GM19025 (cell line): ENCODE data around the gene CLOCK.
A peak's percentile ranks its signal among the peaks of the same experiment; 100 is the strongest.

ENCODE experiments used
- ATAC-seq: cut with Tn5 transposase; IDR thresholded peaks from one replicate; pipeline ENCODE4 v1.9.1; 2021; ENCODE audit warnings: mild to moderate bottlenecking, low read depth, moderate library complexity; ENCODE audit not compliant: unreplicated experiment

CLOCK gene

DNA sequence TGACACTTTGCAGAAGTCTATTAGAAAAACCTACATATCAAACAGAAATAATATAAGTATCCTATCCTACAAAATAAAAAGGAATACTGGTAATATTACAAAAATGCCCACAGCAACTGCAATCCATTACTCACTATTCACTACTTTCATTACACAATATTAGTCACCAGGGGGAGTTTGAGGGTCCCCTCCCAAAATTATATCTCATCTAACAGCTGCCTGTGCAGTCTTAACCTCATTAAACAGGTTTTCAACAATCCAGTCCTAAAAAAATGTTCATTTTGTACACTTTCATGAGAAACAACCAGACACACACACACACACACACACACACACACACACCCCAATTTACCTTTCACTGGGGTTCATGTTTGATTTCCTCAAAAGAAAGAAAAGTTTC is 2.9 kb downstream of the CLOCK start:
- no peak for ATAC-seq

DNA sequence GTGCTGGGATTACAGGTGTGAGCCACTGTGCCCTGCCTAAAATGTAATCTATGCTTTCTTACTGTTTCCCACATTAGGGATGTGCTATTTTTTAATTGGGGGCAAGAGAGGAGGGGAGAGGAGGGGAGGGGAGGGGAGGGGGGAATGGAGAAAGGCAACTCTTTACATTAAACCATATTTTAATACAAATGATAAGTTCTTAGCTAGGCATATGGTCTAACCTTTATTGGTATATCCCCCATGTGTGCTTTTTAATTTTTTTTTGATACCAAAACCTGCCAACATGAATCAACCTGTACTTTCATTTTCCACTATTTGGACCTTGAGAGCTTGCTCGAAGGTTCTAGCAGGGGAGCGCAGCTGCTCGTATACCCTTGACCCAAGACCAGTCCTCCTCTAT is 6.4 kb downstream of the CLOCK start:
- ATAC-seq = no peak

DNA sequence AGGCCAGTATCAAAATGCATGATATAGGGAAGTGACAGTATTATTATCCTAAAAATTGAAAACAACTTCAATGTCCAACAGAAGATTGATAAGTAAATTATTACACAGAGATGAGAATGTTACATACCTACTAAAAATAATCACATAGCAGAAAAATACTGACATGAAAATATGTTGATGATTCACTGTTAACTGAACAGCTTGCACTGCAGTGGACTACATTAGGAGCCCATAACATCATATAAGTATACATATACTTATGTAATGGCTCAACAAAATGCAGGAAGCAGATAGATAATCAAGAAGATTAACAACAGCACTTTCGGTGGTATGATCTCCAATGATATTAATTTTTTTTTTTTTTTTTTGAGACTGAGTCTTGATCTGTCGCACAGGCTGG is 7.1 kb downstream of the CLOCK start:
- ATAC-seq = no peak

DNA sequence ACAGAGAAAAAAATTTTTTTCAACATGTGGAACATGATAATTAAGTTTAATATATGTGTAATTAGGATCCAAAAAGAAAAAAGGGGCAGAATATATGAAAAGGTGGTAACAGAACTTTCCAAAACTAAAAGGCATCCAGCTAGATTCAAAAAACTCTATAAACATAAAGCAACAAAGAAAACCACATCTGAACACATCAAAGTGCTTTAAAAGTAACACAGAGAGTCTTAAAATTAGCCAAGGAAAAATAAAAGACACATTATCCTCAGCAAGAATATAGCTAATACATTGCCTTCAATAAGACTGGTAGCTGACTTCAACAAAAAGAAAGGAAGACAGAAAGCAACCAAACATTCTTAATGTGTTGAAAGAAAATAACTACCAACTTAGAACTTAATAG is 8.2 kb downstream of the CLOCK start:
- no peak for ATAC-seq

DNA sequence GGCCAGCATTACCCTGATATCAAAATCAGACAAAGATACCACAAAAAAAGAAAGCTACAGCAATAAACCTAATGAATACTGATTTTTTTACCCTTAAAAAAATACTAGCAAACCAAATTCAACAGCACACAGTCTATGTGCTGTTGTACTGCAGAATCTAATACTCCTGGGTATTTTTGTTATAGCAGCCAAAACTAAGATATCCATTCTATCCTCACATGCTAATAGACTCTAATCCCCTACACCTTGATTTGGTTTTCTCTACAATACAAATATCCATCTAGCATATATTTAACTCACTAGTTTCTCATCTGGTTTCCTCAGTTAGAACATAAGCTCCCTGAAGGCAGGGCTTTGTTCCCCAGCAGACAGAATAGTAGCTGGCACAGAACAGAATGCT is 12.4 kb downstream of the CLOCK start:
- ATAC-seq = no peak

DNA sequence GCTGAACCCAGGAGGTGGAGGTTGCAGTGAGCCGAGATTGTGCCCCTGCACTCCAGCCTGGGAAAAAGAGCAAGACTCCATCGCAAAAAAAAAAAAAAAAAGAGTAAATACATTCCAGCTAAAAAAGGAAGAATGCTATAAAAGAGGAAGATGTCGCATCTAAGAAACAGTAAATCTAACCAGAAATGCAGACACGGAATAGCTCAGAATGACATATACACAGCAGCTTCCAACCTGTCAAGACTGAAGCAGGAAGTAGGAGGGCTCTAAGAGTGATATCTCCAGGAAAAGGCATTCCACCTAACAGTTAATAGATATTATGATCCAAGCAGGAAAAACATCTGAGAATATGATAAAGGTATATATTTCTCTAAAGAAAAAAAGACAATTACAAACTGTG is 16.0 kb downstream of the CLOCK start:
- ATAC-seq = no peak

DNA sequence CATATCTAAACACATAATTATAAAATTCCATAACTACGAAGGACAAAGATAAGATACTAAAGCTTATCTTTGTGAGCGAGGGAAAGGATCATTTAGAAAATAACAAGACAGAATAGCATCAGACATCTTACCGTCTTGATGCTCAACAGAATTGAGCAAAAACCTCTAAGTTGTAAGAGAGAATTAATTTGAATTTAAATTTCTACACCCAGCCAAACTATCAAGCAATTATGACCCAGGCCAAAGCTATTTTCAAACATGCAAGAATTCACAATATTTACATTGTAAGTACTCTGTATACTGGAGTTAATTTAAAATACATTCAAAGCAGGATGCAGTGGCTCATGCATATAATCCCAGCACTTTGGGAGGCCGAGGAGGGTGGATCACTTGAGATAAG is 16.5 kb downstream of the CLOCK start:
- no peak for ATAC-seq

DNA sequence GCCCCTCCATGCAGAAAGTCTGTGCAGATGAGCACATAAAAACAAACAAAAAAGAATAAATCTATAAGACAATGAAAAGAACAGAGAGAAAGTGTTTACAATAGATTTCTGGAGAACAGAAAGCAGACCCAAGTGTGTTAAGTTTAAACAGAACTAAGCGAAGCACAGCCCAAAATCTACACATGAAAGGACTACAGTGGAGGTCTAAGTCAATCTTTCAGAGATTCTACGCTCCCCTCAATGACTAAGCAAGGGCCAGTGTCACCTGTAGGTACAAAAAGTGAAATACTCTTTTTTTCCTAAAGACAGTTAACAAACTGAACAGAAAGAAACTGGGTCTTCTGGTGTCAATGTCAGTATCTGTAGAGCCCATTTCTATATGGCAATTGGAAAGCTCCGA is 18.2 kb downstream of the CLOCK start:
- no peak for ATAC-seq

DNA sequence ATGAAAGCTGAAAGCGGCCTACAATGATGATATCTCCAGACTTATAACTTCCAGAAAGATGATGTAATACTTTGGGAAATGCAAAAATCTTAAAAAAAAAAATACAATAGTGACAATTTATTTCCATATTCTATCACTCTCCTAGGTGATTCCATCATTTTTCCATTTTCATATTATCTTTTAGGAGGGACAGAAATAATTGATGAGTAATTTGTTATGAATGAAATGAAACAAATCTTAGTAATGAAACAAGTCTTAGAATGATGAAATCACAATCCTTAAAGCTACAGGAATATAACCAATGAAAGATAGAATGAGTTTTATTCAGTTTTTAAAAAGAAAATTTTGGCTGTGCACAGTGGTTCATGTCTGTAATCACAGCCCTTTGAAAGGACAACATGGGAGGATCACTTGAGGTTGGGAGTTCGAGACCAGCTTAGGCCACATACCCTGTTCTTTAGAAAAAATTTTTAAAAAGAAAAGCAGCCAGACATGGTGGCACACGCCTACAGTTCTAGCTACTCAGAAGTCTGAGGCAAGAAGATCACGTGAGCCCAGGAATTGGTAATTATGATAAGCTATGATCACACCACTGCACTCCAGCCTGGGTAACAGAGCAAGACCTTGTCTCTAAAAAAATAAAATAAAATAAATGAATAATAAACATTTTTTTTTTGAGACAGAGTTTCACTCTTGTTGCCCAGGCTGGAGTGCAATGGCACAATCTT is 21.7 kb downstream of the CLOCK start:
- no peak for ATAC-seq

DNA sequence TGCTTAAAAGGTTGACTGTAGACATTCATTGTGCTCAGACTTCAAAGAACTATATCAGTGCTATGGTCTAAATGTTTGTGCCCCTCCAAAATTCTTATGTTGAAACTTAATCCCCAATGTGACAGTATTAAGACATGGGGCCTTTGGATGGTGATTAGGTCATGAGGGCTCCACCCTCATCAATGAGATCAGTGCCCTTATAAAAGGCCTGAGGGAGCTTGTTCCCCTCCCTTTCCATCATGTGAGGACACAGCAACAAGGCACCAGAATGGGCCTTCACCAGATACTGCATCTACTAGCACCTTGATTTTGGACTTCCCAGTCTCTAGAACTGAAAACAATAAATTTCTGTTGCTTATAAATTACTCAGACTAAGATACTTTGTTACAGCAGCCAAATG is 28.3 kb downstream of the CLOCK start:
- no peak for ATAC-seq

DNA sequence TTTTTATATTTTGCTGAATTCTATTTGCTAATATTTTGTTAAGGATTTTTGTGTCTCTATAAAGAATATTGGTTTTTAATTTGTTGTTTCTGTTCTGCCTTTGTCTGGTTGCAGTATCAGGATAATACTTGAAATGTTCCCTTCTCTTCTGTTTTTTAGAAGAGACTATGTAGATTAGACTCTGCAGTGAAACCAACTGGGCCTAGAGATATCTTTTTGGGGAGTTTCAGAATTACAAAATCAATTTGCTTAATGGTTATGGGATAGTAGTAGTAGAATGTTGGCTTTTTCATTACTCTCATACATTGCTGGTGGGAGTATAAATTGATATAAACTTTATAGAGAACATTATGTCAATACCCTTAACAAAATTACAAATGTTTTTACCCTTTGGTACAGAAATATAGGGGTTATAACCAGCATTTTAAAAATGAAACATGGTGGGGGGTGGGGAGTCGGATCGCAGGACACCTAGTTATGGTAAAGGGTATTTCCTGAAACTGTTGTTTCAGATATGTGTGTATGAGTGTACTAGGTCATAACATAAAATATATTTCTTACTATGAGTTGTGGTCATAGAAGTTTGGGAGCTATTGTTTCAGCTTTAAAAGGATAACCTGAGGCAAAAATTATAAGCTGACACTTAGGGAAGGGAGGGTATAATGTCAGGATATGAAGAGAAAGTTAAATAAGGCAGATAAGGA is 29.0 kb downstream of the CLOCK start:
- ATAC-seq = peak; percentile 61

DNA sequence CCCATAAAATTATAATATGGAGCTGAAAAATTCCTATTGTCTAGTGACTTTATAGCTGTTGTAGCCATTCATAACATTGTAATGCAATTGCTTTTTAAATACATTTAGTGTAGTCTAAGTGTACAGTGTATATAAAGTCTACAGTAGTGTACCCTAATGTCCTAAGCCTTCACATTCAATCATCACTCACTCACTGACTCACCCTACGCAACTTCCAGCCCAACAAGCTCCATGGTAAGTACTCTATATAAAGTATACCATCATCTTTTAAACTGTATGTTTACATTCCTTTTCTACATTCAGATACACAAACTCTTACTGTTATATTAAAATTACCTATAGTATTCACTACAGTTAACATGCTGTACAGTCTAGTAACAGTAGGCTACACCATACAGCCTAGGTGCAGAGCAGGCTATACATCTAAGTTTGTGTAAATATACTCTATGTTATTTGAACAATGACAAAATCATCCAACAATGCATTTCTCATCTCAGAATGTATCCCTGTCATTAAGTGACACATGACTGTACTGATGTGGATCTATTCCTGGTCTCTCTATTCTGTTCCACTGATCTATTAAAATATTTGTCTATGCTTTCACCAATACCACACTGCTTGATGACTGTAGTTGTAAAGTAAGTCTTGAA is 33.7 kb downstream of the CLOCK start:
- ATAC-seq = no peak

DNA sequence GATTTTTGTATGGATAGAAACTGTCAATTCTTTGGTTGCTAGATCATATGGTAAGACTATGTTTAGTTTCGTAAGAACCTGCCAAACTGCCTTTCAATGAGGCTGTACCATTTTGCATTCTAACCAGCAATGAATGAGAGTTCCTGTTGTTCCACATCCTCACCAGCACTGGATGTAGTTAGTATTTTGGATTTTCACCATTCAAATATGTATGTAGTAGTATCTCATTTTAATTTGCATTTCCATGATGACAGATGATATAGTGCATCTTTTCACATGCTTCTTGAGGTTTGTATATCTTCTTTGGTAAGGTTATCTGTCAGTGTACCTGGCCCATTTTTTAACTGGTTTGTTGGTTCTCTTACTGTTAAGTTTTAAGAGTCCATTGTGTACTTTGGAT is 34.6 kb downstream of the CLOCK start:
- ATAC-seq = no peak

DNA sequence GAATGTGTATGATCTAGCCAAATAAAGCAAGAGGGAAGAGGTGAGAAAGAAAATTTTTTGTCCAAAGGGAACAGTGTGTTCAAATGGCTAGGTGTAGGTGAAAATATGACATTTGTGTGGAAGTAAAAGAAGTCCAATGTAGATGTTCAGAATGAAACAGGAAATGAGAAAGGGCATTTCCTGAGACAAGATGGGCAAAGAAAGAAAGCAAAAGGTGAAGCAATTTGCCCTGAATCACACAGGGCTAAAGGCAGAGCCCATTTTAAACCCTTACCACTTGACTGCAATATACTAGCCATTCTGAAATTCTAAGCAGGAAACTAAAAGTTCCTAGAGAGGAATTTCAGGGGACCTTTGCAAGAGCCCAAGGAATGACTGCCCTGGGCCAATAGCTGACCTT is 36.0 kb downstream of the CLOCK start:
- no peak for ATAC-seq

DNA sequence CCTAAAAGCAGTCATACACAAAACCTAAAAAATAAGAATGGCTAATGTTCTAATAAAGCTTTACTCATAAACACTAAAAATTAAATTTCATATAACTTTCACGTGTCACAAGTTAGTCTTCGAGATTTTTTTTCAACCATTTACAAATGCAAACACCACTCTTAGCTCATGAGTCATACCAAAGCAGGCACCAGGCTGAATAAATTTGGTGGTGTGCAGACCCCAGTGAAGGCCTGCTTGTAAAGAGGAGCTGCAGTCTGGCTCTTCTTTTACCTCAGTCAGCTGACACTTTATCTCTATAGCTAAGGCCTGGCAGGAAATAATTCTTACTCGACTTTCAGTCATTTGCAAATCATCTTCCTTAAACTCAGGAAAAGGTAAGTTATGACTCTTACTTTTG is 37.4 kb downstream of the CLOCK start:
- ATAC-seq = no peak

DNA sequence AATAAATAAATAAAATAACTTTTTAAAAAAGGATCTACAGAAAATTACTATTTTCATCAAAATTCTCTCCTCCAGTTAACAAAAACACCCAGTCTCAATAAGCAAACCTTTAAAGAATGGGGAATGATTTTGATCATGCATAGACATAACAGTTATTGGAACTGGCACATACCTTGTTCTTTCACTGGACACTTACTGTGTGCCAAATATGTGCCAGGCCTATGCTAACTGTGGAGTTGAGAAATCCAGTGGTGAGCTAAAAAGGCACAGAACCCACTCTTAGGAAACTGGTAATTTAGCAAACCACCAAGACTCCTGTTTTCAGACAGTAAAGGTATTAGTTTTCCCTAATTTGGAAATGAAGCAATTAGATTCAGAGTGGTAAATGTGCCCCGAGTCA is 39.1 kb downstream of the CLOCK start:
- ATAC-seq = no peak

DNA sequence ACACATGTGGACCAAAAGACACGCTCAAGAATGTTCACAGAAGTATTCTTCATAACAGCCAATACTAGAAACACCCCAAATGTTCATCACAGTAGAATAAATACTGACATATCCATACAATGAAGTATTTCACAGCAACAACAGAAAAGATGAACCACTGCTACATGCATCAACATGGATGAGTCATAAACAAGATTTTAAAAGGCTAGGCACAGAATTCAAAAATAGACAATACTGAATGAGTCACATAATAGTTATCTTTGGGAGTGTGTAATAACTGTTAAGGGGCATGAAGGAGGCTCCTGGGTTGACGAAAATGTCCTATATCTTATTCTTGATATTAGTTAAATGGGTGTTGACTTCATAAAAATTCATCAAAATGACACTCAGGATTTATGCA is 43.5 kb downstream of the CLOCK start:
- ATAC-seq = no peak

DNA sequence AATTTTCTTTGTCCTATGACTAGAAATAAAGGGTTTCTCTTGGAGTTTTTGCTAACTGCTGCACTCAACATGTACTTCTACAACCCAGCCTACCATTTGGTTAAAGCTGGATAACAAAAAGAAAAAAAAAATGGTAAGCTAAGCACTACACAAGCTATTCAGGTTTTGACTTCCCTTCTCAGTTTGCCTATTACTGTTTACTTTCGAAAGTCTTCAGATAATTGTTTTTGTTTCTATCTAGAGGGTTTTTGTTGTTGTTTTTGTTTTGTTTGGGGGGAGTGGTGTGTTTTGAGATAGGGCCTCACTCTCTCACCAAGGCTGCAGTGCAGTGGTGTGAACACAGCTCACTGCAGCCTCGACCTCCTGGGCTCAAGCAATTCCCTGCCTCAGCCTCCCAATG is 46.6 kb downstream of the CLOCK start:
- ATAC-seq = no peak

DNA sequence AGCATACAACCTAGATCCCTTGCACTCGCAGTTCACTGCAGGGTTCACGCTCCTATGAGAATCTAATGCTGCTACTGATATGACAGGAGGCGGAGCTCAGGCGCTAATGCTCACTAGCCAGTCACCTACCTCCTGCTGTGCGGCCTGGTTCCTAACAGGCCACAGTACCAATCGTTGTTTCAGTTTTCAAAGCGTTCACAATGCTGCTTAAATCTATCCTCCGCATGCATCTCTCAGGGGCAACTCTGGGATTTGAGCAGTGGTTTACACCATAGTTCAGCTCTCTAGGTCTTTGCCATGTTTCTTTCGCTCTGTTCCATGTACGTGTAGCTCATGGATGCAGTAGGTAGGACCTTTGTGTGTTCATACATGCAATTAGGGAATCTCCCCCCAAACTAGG is 47.2 kb downstream of the CLOCK start:
- ATAC-seq = no peak

DNA sequence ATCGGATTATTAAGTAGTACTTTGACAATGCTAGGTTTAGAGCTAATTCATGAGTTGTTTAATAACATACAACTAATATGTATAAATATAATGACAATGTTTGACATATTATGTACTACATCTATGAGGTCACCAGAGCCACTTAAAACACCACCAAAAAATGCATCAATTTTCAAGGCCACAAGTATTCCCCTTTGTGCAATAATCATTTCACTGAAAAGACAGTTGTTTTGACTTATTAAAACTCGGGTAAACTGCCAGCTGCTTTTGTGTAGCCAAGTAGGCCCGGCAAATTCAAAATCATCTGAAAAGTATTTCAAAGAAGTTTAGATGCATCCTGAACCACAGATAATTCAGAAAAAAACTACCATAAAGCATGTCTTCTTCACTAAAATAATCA is 48.7 kb downstream of the CLOCK start:
- no peak for ATAC-seq

DNA sequence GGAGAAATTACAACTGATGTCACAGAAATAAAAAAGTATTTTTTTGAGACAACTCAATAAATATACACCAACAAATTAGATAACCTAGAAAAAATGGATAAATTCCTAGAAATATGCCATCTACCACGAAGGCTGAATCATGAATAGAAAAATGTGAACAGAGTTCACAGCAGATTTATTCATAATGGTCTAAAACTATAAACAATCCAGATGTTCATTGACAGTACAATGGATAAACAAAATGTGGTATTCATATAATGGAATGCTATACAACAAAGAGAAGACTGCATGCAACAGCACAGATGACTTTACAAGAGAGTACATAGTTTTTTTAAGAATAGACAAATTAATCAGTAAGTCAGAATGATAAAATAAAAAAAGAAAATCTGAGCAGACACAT is 55.2 kb downstream of the CLOCK start:
- ATAC-seq = no peak

DNA sequence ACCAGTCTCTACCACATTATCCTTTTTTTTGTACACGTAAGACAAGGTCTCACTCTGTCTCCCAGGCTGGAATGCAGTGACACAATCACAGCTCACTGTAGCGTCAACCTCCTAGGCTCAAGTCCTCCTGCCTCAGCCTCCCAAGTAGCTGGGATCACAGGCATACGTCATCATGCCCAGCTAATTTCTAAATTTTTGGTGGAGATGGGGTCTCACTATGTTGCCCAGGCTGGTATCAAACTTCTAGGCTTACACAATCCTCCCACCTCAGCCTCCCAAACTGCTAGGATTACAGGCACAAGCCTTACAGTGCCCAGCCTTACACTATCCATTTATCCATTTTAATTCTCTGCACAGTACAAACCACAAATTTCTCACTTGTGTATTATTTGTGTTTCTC is 58.0 kb downstream of the CLOCK start:
- no peak for ATAC-seq
